GM11168 (cell line): ENCODE measurements around the gene NPAS1.

Experiments used
- in situ Hi-C: fragments of 300-500 bp; cut with MboI; formaldehyde crosslinking; loops from one replicate; pipeline ENCODE4 v1.12.0; 2022; ENCODE audit warnings: low sequenced_read_pairs; ENCODE audit not compliant: unreplicated experiment

Gene NPAS1

DNA sequence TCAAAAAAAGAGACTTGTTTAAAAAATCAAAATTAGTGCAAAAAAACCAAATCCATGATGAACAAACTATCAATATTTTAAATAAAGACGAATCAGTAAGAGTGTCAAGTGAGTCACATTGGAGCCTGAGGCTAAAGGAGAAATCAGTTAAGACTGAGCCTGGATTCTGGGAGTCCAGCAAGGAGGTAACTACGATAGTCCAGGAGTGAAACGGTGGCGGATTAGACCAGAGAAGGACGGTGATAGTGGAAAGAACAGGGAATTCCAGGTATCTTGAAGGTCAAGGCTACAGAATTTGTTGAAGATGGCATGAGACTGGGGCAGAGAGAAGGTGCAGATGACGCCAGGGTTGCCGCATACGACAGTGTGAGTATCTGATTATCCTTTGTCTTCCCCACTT lies 7.0 kb upstream of the NPAS1 start:
- in situ Hi-C loops: no loop called here

- in situ Hi-C loops: no loop called here
These were observed 6.6 kb upstream of the NPAS1 start for GRCh38 chr19:47013041-47013517.

DNA sequence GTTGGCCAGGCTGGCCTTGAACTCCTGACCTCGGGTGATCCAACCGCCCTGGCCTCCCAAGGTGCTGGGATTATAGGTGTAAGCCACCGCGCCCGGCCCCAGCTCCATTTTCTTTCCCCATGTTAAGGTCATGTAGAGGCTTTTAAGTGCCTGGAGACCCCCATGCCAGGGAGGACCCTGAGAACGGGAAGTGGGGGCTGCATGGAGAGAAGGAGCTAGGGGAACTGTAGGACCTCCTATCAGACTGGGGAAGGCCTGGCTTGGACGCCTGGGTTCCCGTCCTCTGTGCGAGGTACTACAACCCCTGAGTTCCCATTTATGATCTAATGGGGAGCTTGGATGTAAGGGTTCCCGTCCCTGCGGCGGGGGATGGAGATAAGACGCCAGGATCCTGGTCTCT lies 714 bp upstream of the NPAS1 start:
- in situ Hi-C loops: no loop called here

GRCh38 chr19:47020132-47020805 lies 632 bp downstream of the NPAS1 start:
- in situ Hi-C loops: no loop called here

GRCh38 chr19:47020992-47021496 lies 1.4 kb downstream of the NPAS1 start:
- in situ Hi-C loops: no loop called here

- in situ Hi-C loops: no loop called here
These were observed 2.0 kb downstream of the NPAS1 start for GRCh38 chr19:47021536-47022139.

DNA sequence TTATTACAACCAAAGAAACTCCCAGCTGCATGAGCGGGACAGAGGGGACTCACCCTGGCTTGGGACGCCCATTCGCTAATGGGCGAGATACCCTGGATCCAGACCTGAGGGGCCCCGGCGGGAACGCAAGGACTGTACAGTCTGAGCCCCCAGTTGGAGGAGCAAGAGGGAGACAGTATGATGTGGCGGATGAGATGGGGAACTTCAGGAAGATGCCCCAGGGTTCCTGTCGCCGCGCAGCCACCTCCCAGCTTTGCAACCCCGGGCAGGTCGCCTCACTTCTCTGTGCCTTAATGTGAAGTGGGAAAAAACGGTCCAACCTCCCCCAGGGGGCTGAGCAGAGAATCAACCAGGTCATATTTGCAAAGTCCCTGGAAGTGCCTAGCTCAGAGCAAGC lies 2.5 kb downstream of the NPAS1 start:
- in situ Hi-C loops: no loop called here

DNA sequence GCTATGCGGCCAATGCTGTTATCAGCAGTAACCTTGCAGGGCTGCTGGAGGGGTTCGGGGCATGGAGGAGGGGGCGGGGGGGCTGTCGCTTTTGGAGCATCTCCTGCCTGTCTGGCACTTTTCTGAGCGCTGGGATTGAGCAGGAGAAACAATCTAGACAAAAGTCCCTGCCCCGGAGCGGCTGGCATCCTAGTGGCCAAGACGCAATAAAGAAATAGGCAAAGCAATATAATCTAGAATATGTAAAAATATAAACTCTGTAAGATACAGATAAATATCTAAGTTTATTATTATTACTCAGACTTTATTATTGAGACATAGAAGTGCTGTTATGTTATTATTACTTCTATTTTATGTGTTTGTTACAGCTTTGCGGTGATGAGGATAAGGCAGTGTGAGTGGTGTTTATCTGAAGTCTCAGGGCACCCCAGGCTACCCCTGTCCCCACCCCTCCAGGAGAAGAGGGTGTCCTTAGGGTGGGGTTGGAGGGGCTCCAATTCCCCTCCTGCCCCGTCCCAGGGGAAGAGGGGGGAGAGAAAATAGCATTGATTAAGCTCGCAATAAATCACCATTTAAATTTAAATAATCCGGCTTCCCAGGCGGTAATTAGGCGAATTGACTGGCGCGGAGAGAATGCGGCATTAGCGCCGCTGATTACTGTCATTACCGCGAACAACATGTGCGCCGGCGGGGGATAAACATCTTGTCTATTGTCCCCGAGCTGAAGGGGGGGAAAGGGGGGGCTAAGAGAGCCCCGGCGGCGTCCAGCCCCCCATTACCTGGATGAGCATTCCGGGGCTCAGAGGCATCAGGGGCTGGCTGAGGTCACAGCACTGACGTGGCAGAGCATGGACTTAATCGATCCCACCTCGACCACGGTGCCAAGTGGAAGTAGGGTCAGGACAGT lies 3.2 kb downstream of the NPAS1 start:
- in situ Hi-C loops: no loop called here

DNA sequence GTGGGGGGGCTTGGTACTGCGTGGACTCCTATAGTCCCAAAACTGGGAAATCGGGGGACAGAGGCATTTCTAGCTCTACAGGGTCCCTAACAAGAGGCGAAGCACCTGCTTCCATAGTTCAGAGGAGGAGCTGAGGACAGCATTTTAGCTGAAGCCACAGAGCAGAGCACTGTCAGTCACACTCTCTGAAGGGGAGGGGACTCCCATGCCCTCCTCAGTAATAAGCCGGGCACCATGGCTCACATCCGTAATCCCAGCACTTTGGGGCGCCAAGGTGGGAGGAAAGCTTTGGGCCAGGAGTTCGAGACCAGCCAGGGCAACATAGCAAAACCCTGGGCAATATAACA lies 3.8 kb downstream of the NPAS1 start:
- in situ Hi-C loops: no loop called here

GRCh38 chr19:47024502-47024901 lies 4.9 kb downstream of the NPAS1 start:
- in situ Hi-C loops: no loop called here

DNA sequence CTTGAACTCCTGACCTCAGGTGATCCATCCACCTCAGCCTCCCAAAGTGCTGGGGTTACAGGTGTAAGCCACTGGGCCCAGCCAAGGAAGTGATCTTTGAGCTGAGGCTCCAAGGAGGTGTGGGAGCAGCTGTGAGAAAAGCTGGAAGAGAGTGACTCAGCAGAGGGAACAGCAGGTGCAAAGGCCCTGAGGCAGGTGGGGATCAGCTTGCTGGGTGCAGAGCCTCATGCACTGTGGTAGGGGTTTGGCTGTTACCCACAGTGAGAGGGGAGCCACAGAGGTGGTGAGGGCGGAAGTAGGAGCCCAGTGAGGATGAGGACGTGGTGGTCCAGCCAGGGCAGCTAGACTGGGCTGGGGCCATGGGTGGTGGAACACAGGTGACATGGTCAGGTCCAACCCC lies 6.5 kb downstream of the NPAS1 start:
- in situ Hi-C loops: no loop called here

- in situ Hi-C loops: no loop called here
These were observed 7.3 kb downstream of the NPAS1 start for GRCh38 chr19:47026889-47027288.

- in situ Hi-C loops: no loop called here
These were observed 8.0 kb downstream of the NPAS1 start for GRCh38 chr19:47027586-47028088.

DNA sequence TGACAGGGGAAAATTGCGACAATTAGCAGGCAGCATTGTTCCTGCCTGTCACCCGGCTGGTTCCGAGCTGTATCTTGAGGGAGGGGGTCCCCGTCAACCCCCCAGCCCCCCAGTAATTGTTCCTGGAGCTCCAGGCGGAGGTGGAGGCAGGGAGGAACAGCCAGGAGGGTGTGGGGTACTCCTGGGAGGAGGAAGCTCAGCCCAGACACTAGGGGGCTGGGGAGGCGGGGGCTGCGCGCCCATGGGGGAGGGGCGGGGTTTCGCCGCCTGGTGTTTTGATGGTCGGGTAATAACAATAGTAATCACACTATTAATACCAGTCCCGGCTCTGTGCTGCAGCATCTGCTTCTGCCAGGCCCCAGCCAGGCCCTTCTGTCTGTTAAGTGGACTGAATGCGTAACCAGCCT lies 8.6 kb downstream of the NPAS1 start:
- in situ Hi-C loops: no loop called here

- in situ Hi-C loops: no loop called here
These were observed 12.7 kb downstream of the NPAS1 start for GRCh38 chr19:47032171-47032811.

DNA sequence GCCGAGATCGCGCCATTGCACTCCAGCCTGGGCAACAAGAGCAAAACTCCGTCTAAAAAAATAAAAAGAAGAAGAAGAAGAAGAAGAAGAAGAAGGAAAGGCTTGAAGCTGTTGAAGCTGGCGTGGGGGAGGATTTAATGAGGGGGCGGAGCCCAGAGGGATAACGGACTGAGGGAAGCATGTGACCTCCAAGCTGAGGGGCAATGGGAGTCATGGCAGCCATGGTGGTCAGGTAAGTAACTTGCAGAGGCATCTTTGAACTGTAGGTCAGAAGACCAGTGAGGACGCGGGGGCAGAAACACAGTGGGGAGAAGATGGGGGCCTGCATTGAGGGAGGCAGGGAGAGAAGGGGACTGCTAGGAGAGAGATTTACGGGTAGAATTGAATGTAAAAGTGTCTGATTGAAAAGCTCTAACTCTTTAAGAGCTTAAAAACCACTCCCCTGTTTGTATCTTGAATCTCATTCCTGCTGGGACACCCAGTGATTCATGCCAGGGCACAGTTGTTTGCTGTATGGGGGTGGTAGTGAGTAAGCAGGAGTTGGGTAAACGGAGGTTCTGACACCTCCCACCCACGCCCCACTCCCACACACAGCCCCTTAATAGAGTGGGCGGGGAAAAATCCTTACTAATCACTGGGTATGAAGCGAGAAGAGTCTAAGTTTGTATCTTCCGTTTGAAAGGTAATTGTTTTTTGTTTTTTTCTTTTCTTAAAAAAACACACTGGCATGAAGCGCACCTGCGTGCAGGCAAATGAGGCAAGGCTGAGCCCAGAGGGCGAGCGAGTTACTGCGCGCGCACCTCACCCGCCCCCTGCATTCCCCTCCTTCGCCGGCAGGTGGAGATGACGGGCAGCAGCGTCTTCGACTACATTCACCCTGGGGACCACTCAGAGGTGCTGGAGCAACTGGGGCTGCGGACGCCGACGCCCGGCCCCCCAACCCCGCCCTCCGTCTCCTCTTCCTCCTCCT lies 15.8 kb downstream of the NPAS1 start:
- in situ Hi-C loops: no loop called here

DNA sequence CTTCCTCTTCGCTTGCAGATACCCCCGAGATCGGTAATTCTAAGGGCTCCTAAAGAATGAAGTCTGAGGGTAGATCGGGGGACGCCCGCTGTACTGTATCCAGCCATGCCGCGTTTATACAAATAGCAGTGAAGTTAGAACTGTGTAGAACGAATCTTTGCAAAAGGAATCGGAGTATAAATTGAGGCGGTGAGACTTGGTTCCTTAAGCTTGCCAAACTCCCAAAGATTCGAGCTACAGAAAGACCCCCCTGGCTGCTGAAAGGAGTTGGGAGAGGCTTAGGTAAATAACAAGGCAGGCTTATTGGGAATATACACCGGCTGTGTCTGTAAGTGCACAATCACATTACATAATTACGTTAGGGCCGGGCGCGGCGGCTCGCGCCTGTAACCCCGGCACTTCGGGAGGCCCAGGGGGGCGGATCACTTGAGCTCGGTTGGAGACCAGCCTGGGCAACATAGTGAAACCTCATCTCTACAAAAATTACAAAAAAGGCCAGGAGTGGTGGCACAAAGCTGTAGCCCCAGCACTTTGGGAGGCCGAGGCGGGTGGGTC lies 16.5 kb downstream of the NPAS1 start:
- in situ Hi-C loops: no loop called here

GRCh38 chr19:47037766-47038165 lies 18.1 kb downstream of the NPAS1 start:
- in situ Hi-C loops: no loop called here
